ENCODE data around the gene MORF4L1. TPM values are rescaled to one million over a fixed set of nuclear protein-coding genes. Genes with fewer than 3 reads are reported as not detected.

Gene MORF4L1
- total RNA-seq, 1 donor = 480 TPM

GRCh38 chr15:78929536-78930264, 57.0 kb downstream of the MORF4L1 start:
- TF ChIP-seq CTCF (IDR thresholded peaks at IDR 0.05; ENCODE audit: insufficient read depth, low read depth, low read length) = no peak
- H3K4me3 ChIP-seq (ENCODE audit: low read depth, low read length) = no peak overlapping the region
- DNase-seq (ENCODE audit: low read depth) = no peak

GRCh38 chr15:78930577-78931388, 58.1 kb downstream of the MORF4L1 start:
- peak; percentile 92 for DNase-seq (ENCODE audit: low read depth)
- H3K4me3 ChIP-seq (ENCODE audit: low read depth, low read length) = no peak overlapping the region
- no peak for TF ChIP-seq CTCF (IDR thresholded peaks at IDR 0.05; ENCODE audit: insufficient read depth, low read depth, low read length)

GRCh38 chr15:78931439-78932257, 59.0 kb downstream of the MORF4L1 start:
- DNase-seq (ENCODE audit: low read depth) = no peak
- no peak for TF ChIP-seq CTCF (IDR thresholded peaks at IDR 0.05; ENCODE audit: insufficient read depth, low read depth, low read length)
- H3K4me3 ChIP-seq (ENCODE audit: low read depth, low read length) = no peak overlapping the region

GRCh38 chr15:78932258-78932808, 59.6 kb downstream of the MORF4L1 start:
- H3K4me3 ChIP-seq (ENCODE audit: low read depth, low read length) = no peak overlapping the region
- no peak for DNase-seq (ENCODE audit: low read depth)
- TF ChIP-seq CTCF (IDR thresholded peaks at IDR 0.05; ENCODE audit: insufficient read depth, low read depth, low read length) = no peak

GRCh38 chr15:78933187-78933822, 60.6 kb downstream of the MORF4L1 start:
- H3K4me3 ChIP-seq (ENCODE audit: low read depth, low read length) = no peak overlapping the region
- TF ChIP-seq CTCF (IDR thresholded peaks at IDR 0.05; ENCODE audit: insufficient read depth, low read depth, low read length) = no peak
- no peak for DNase-seq (ENCODE audit: low read depth)
